Mesenchymal stem cell (in vitro differentiated cells and primary cell): Measurements from ENCODE around the gene AURKB.

Experiments used
- DNase-seq: peaks from one replicate; pipeline ENCODE4 v3.0.0-alpha.2; 2013
- H2AFZ ChIP-seq: one replicate; pipeline ENCODE4 v1.6.1; 2013; ENCODE audit warnings: low read depth, mild to moderate bottlenecking, control low read depth, inconsistent platforms, low read length, moderate library complexity
- H2AK5ac ChIP-seq: 2 replicates; pipeline ENCODE4 v1.6.1; 2013; ENCODE audit warnings: low read length, moderate library complexity, mild to moderate bottlenecking, inconsistent platforms; ENCODE audit not compliant: severe bottlenecking
- H2BK120ac ChIP-seq: one replicate; pipeline ENCODE4 v1.6.1; 2013; ENCODE audit warnings: low read depth, mild to moderate bottlenecking, inconsistent platforms, low read length, moderate library complexity
- H2BK12ac ChIP-seq, 2 experiments: one replicate each; pipeline ENCODE4 v1.6.1; 2013; ENCODE audit warnings: inconsistent platforms in 2 of 2, low read length in 2 of 2, mild to moderate bottlenecking in 2 of 2, moderate library complexity in 2 of 2, control low read depth in 1 of 2
- H2BK15ac ChIP-seq: one replicate; pipeline ENCODE4 v1.6.1; 2013; ENCODE audit warnings: mild to moderate bottlenecking, low read depth, inconsistent platforms; ENCODE audit not compliant: poor library complexity, severe bottlenecking
- H2BK5ac ChIP-seq: 2 replicates; pipeline ENCODE4 v1.6.1; 2013; ENCODE audit warnings: low read depth, mild to moderate bottlenecking, low read length, control low read depth, inconsistent platforms; ENCODE audit not compliant: poor library complexity, severe bottlenecking
- H3K14ac ChIP-seq, 2 experiments: one replicate each; pipeline ENCODE4 v1.6.1; 2013; ENCODE audit warnings: inconsistent platforms in 2 of 2, low read length in 2 of 2, control low read depth in 1 of 2, mild to moderate bottlenecking in 1 of 2, moderate library complexity in 1 of 2
- H3K18ac ChIP-seq, 2 experiments: one replicate each; pipeline ENCODE4 v1.6.1; 2013; ENCODE audit warnings: inconsistent platforms in 2 of 2, low read length in 2 of 2, control low read depth in 1 of 2, low read depth in 1 of 2, mild to moderate bottlenecking in 1 of 2
- H3K23ac ChIP-seq, 2 experiments: one replicate each; pipeline ENCODE4 v1.6.1; 2013; ENCODE audit warnings: inconsistent platforms in 2 of 2, low read length in 2 of 2, mild to moderate bottlenecking in 2 of 2, moderate library complexity in 2 of 2, control low read depth in 1 of 2
- H3K27ac ChIP-seq: 2 replicates; pipeline ENCODE4 v1.5.1; 2013; ENCODE audit warnings: mild to moderate bottlenecking, moderate library complexity, low read length, control low read depth, inconsistent platforms; ENCODE audit not compliant: poor library complexity, severe bottlenecking
- H3K27me3 ChIP-seq, 2 experiments: 2 replicates each; pipeline versions ENCODE4 v1.6.1 to v1.7.0; 2013; ENCODE audit warnings: low read length in 2 of 2, mild to moderate bottlenecking in 2 of 2, moderate library complexity in 2 of 2, control low read depth in 1 of 2, inconsistent platforms in 1 of 2; ENCODE audit not compliant: control insufficient read depth in 1 of 2, insufficient read depth in 1 of 2
- H3K36me3 ChIP-seq, 2 experiments: 2 replicates each; pipeline versions ENCODE4 v1.6.1 to v1.7.0; 2013; ENCODE audit warnings: low read length in 2 of 2, control low read depth in 1 of 2, inconsistent platforms in 1 of 2, low read depth in 1 of 2, mild to moderate bottlenecking in 1 of 2; ENCODE audit not compliant: insufficient read depth in 2 of 2, control insufficient read depth in 1 of 2
- H3K4ac ChIP-seq, 2 experiments: one replicate each; pipeline ENCODE4 v1.6.1; 2013; ENCODE audit warnings: inconsistent platforms in 2 of 2, low read length in 2 of 2, mild to moderate bottlenecking in 2 of 2, moderate library complexity in 2 of 2, control low read depth in 1 of 2, low read depth in 1 of 2
- H3K4me1 ChIP-seq: 2 replicates; pipeline ENCODE4 v1.6.1; 2013; ENCODE audit warnings: low read depth, low read length, control low read depth; ENCODE audit not compliant: control insufficient read depth, insufficient read depth
- H3K4me2 ChIP-seq: 2 replicates; pipeline ENCODE4 v1.6.1; 2013; ENCODE audit warnings: low read length, mild to moderate bottlenecking, inconsistent platforms; ENCODE audit not compliant: poor library complexity, severe bottlenecking
- H3K4me3 ChIP-seq, 2 experiments: 2 replicates each; pipeline versions ENCODE4 v1.5.1 to v1.7.0; 2013; ENCODE audit warnings: low read length in 2 of 2, mild to moderate bottlenecking in 2 of 2, control low read depth in 1 of 2, low read depth in 1 of 2; ENCODE audit not compliant: insufficient read depth in 1 of 2
- H3K79me1 ChIP-seq: replicated peaks from 2 replicates; pipeline ENCODE4 v1.6.1; 2013; ENCODE audit warnings: mild to moderate bottlenecking, control low read depth, low read length, inconsistent platforms; ENCODE audit not compliant: poor library complexity, severe bottlenecking
- H3K9ac ChIP-seq: 2 replicates; pipeline ENCODE4 v1.7.0; 2013; ENCODE audit warnings: mild to moderate bottlenecking, low read length, moderate library complexity
- H3K9me3 ChIP-seq: 2 replicates; pipeline ENCODE4 v1.7.0; 2013; ENCODE audit warnings: mild to moderate bottlenecking, low read length; ENCODE audit not compliant: control insufficient read depth
- H4K8ac ChIP-seq: one replicate; pipeline ENCODE4 v1.6.1; 2013; ENCODE audit warnings: inconsistent platforms, mild to moderate bottlenecking, low read length, moderate library complexity
- H4K91ac ChIP-seq: one replicate; pipeline ENCODE4 v1.6.1; 2013; ENCODE audit warnings: mild to moderate bottlenecking, low read length, inconsistent platforms
- WGBS: methylation state at CpG from one replicate; pipeline ENCODE4 v1.1.7; 2013; ENCODE audit warnings: mixed read lengths; 5-methylcytosine and 5-hydroxymethylcytosine counted together

The AURKB gene

DNA sequence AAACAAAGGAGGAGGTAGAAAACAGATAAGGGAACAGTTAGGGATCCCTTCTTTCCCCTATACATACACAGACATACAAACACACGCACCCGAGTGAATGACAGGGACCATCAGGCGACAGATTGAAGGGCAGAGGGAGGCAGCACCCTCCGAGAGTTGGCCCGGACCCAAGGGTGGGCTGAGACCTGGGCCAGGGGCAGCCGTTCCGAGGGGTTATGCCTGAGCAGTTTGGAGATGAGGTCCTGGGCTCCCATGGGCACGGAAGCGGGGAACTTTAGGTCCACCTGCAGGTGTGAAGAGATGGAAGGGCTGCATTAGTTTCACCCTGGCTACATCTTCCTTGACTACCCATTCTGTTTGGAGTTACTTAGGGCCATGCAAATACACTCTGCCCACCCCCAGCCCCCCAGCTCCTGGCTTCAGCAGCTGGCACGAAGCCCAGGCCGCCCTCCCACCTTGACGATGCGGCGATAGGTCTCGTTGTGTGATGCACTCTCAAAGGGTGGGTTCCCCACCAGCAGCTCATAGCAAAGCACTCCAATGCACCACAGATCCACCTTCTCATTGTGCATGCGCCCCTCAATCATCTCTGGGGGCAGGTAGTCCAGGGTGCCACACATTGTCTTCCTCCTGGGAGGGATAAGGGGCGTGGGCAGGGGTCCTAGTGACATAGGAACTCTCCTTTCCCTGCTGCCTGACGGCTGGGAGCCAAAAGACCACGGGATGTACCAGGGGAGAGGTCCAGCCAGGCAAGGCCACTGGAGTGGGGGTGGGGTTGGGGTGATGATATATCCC is 5.4 kb downstream of the AURKB start:
- H2BK120ac ChIP-seq: no peak overlapping the region
- H2BK5ac ChIP-seq: no peak overlapping the region
- no peak overlapping the region for H3K4ac ChIP-seq
- no peaks in the 10 kb centered on the region for H3K9me3 ChIP-seq
- H3K79me1 ChIP-seq: peaks cover 17% of the 10 kb centered on the region
- no peak overlapping the region for H3K9ac ChIP-seq
- no peak overlapping the region for H4K8ac ChIP-seq
- H3K36me3 ChIP-seq: peaks cover 0 to 9% of the 10 kb centered on the region in 2 experiments
- H2AFZ ChIP-seq: no peak overlapping the region
- H3K27ac ChIP-seq: no peak overlapping the region
- H3K4me3 ChIP-seq: no peak overlapping the region
- 97% methylated on average over 16 of the region's 19 CpGs for WGBS
- peaks cover 3% of the 10 kb centered on the region for H3K4me1 ChIP-seq
- no peak overlapping the region for H3K14ac ChIP-seq
- H4K91ac ChIP-seq: no peak overlapping the region
- H2BK12ac ChIP-seq: no peak overlapping the region
- H3K18ac ChIP-seq: no peak overlapping the region
- DNase-seq: no peak
- H3K23ac ChIP-seq: no peak overlapping the region
- H2BK15ac ChIP-seq: no peak overlapping the region
- H3K4me2 ChIP-seq: no peak overlapping the region
- no peaks in the 10 kb centered on the region for H3K27me3 ChIP-seq
- H2AK5ac ChIP-seq: no peak overlapping the region

DNA sequence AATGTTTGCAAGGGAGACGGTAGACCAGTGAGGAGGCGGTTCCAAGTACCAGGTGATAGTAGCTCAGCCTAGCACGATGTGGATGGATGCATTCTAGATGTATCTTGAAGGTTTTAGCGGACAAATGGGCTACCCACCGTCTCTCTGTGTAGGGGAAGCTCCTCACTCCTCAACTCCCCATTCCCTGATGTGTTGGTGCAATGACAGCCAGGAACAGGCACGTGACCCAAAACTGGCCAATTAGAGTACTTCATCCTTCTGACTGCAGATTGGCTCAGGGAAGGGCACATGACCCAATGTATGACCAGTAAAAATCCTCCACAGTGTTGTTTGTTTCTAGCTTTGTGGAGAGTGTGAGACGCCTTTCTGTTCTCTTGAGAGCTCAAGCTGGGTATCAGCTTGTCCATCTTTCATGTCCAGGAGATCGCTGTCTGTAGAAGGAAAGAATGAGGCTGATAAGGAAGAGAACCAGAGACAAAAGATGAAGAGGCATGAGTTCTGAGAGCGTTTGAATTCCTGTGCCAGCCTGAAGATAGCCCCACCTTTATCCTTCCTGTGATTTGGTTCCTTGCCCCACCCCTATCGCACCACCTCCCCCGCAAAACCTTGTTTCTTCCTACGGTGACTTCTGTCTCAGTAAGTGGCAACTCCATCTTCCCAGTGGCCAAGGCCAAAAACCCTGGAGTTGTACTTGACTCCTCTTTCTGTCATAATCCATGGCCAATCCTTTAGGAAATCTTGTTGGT is 18.1 kb downstream of the AURKB start:
- H3K18ac ChIP-seq: peak overlapping the region in 1 of 2 experiments; percentile 72
- H2BK12ac ChIP-seq: no peak overlapping the region
- H2BK15ac ChIP-seq: no peak overlapping the region
- DNase-seq: peak; percentile 86
- H2BK5ac ChIP-seq: no peak overlapping the region
- no peak overlapping the region for H3K14ac ChIP-seq
- H3K4me2 ChIP-seq: peak overlapping the region; percentile 57
- peak overlapping the region in 1 of 2 experiments; percentile 56 for H3K4ac ChIP-seq
- H2BK120ac ChIP-seq: no peak overlapping the region
- H2AFZ ChIP-seq: peak overlapping the region; percentile 77
- H3K9me3 ChIP-seq: no peaks in the 10 kb centered on the region
- no peaks in the 10 kb centered on the region for H3K27me3 ChIP-seq
- peaks cover 4% of the 10 kb centered on the region for H3K79me1 ChIP-seq
- H3K27ac ChIP-seq: peak overlapping the region; percentile 74
- no peak overlapping the region for H4K91ac ChIP-seq
- 31% methylated on average over 11 of the region's 12 CpGs for WGBS
- peak overlapping the region; percentile 66 for H3K9ac ChIP-seq
- no peaks in the 10 kb centered on the region for H3K36me3 ChIP-seq
- peaks cover 20% of the 10 kb centered on the region for H3K4me1 ChIP-seq
- peak overlapping the region in 1 of 2 experiments; percentile 68 for H3K4me3 ChIP-seq
- H3K23ac ChIP-seq: no peak overlapping the region
- H4K8ac ChIP-seq: peak overlapping the region; percentile 94
- H2AK5ac ChIP-seq: peak overlapping the region; percentile 64

DNA sequence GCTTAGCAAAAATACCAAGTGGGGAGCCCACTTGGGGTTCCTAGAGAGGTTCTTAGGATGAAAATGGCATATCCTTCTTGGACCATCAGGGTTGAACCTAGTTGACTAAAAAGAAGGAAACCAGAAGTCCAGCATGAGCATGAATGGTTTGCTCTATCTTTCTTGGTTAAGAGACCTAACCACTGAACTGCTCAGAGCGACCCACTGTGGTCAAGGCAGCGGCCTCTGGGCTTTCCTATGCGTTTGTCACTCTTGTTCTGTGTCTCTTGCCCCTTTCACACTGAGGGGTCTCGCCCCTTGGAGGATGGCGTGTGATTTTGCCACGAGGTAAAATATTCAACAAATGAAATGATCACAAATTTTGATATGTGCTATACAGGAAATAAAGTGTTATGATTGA is 19.9 kb downstream of the AURKB start:
- Histone ChIP-seq H2AK5ac (peak overlapping the region; percentile 72), H3K36me3 (no peaks in the 10 kb centered on the region), H3K27me3 (no peaks in the 10 kb centered on the region), H4K8ac (peak overlapping the region; percentile 86), H3K4me3 (peak overlapping the region in 1 of 2 experiments; percentile 88), H3K9me3 (no peaks in the 10 kb centered on the region), H2BK12ac (peak overlapping the region; percentile 45 to 63), H3K23ac (no peak overlapping the region), H3K18ac (peak overlapping the region; percentile 75 to 82), H4K91ac (no peak overlapping the region), H3K9ac (peak overlapping the region; percentile 65), H3K4ac (peak overlapping the region in 1 of 2 experiments; percentile 65), H2BK5ac (no peak overlapping the region), H2BK120ac (peak overlapping the region; percentile 21), H3K14ac (no peak overlapping the region), H3K4me2 (peak overlapping the region; percentile 69), H3K4me1 (peaks cover 20% of the 10 kb centered on the region), H3K27ac (peak overlapping the region; percentile 39), H2BK15ac (peak overlapping the region; percentile 85), H3K79me1 (peaks cover 4% of the 10 kb centered on the region), H2AFZ (no peak overlapping the region)
- WGBS: 55% methylated on average over 6 of the region's 6 CpGs
- no peak for DNase-seq
